ENCODE measurements around the gene PPP1R8. TPM values are rescaled to one million over a fixed set of nuclear protein-coding genes. Genes with fewer than 3 reads are reported as not detected.
A peak's percentile ranks its signal among the peaks of the same experiment; 100 is the strongest.

The PPP1R8 gene
- total and polyA plus RNA-seq, 9 of the 15 experiments (the other 6 are each of a cell fraction or from before 2014, with no cell fraction given), result 16.2 to 107 (median 75.3) TPM

DNA sequence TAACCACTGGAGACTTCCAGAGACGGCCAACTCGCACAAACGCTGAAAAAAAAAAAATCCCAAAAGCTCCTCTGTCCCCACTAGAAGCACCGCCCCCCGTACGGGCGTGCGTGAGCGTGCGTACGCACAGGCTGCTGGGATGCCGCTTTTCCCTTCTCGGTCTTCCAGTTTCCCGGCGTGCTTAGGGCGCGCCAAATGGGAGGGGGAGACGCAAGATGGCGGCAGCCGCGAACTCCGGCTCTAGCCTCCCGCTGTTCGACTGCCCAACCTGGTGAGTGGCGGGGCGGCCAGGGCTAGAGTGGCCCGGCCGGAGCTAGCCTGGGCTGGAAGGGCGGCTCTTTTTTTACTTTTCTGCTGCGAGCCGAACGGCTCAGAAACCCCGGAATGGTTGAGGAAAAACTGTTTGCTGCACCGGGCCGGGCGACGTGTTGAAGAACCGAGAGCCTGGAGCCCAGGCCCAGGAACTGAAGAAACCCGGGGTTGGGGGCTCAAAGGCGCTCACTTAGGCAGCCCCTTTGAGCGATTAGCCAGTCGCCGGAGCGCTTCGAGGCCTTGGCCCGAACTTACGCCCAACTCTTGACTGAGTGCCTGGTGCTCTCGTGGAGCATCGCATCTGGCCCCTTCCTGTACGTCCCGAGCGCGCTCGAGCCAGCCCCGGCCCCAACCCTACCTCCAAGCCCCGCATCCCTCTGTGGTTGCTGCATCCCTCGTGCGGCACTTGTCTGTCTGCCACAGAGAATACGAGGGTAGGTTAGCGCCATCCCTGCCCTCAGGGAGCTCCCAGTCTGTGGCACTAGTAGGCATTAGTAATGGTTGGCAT lies at the start of gene PPP1R8 (continued):
- TF ChIP-seq, protein P1, sequence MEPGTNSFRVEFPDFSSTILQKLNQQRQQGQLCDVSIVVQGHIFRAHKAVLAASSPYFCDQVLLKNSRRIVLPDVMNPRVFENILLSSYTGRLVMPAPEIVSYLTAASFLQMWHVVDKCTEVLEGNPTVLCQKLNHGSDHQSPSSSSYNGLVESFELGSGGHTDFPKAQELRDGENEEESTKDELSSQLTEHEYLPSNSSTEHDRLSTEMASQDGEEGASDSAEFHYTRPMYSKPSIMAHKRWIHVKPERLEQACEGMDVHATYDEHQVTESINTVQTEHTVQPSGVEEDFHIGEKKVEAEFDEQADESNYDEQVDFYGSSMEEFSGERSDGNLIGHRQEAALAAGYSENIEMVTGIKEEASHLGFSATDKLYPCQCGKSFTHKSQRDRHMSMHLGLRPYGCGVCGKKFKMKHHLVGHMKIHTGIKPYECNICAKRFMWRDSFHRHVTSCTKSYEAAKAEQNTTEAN (CRISPR knock-in tag; IDR thresholded peaks at IDR 0.05), result peak; percentile 64
- no peak for TF ChIP-seq ZNF668 (CRISPR knock-in tag; IDR thresholded peaks at IDR 0.05)
- no peak for TF ChIP-seq ZNF24 (IDR thresholded peaks at IDR 0.05)
- TF ChIP-seq, protein P2, sequence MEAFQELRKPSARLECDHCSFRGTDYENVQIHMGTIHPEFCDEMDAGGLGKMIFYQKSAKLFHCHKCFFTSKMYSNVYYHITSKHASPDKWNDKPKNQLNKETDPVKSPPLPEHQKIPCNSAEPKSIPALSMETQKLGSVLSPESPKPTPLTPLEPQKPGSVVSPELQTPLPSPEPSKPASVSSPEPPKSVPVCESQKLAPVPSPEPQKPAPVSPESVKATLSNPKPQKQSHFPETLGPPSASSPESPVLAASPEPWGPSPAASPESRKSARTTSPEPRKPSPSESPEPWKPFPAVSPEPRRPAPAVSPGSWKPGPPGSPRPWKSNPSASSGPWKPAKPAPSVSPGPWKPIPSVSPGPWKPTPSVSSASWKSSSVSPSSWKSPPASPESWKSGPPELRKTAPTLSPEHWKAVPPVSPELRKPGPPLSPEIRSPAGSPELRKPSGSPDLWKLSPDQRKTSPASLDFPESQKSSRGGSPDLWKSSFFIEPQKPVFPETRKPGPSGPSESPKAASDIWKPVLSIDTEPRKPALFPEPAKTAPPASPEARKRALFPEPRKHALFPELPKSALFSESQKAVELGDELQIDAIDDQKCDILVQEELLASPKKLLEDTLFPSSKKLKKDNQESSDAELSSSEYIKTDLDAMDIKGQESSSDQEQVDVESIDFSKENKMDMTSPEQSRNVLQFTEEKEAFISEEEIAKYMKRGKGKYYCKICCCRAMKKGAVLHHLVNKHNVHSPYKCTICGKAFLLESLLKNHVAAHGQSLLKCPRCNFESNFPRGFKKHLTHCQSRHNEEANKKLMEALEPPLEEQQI (IDR thresholded peaks at IDR 0.05), result no peak
- no peak for TF ChIP-seq ZNF174 (CRISPR knock-in tag; IDR thresholded peaks at IDR 0.05)
- no peak for TF ChIP-seq RBM25 (IDR thresholded peaks at IDR 0.05; ENCODE audit: low read depth, low read length, severe bottlenecking)
- TF ChIP-seq ZNF583 (CRISPR knock-in tag; IDR thresholded peaks at IDR 0.05), result no peak
- TF ChIP-seq ZNF212 (CRISPR knock-in tag; IDR thresholded peaks at IDR 0.05), result no peak
- TF ChIP-seq GABPB1 (CRISPR knock-in tag; IDR thresholded peaks at IDR 0.05), result peak; percentile 82
- TF ChIP-seq CBX2 (IDR thresholded peaks at IDR 0.05; ENCODE audit: insufficient read depth, low read length, poor library complexity, severe bottlenecking), result no peak
- no peak for TF ChIP-seq ZNF431 (CRISPR knock-in tag; IDR thresholded peaks at IDR 0.05)
- TF ChIP-seq ZNF586 (CRISPR knock-in tag; conservative IDR thresholded peaks at IDR 0.05), result no peak
- TF ChIP-seq MEIS2 (IDR thresholded peaks at IDR 0.05; ENCODE audit: partially characterized antibody), result peak; percentile 38
- TF ChIP-seq ZNF384 (IDR thresholded peaks at IDR 0.05; ENCODE audit: low read depth, low read length), result peak; percentile 99
- TF ChIP-seq ZNF507 (tag; conservative IDR thresholded peaks at IDR 0.05), result no peak
- TF ChIP-seq, protein P3, sequence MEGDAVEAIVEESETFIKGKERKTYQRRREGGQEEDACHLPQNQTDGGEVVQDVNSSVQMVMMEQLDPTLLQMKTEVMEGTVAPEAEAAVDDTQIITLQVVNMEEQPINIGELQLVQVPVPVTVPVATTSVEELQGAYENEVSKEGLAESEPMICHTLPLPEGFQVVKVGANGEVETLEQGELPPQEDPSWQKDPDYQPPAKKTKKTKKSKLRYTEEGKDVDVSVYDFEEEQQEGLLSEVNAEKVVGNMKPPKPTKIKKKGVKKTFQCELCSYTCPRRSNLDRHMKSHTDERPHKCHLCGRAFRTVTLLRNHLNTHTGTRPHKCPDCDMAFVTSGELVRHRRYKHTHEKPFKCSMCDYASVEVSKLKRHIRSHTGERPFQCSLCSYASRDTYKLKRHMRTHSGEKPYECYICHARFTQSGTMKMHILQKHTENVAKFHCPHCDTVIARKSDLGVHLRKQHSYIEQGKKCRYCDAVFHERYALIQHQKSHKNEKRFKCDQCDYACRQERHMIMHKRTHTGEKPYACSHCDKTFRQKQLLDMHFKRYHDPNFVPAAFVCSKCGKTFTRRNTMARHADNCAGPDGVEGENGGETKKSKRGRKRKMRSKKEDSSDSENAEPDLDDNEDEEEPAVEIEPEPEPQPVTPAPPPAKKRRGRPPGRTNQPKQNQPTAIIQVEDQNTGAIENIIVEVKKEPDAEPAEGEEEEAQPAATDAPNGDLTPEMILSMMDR (IDR thresholded peaks at IDR 0.05 in 2 of 3, conservative IDR thresholded peaks at IDR 0.05 in 1 of 3; ENCODE audit: insufficient read depth in 2 of 3, low read depth in 1 of 3, low read length in 3 of 3), result no peak
- peak; percentile 84; the same call in 1 of the 2 replicates for TF ChIP-seq SRSF1 (IDR thresholded peaks at IDR 0.05; ENCODE audit: low read depth, low read length)
- no peak for TF ChIP-seq GATAD2B (IDR thresholded peaks at IDR 0.05; ENCODE audit: borderline replicate concordance)
- no peak for TF ChIP-seq HIVEP1 (CRISPR knock-in tag; IDR thresholded peaks at IDR 0.05)
- TF ChIP-seq FOXP1 (CRISPR knock-in tag; IDR thresholded peaks at IDR 0.05), result peak; percentile 29; the same call in 1 of the 2 replicates
- peak; percentile 69; the same call in 1 of the 2 replicates for TF ChIP-seq CREB1 (IDR thresholded peaks at IDR 0.05)
- TF ChIP-seq CREB1 (CRISPR knock-in tag; IDR thresholded peaks at IDR 0.05), result peak; percentile 67; the same call in 1 of the 2 replicates
- TF ChIP-seq STAG1 (CRISPR knock-in tag; IDR thresholded peaks at IDR 0.05; ENCODE audit: borderline replicate concordance), result 0 out of 2 replicates have a peak, but pooled peaks have one; percentile 6
- no peak for TF ChIP-seq CBX5 (IDR thresholded peaks at IDR 0.05; ENCODE audit: borderline replicate concordance, low read depth)
- TF ChIP-seq THRAP3 (IDR thresholded peaks at IDR 0.05; ENCODE audit: borderline replicate concordance), result no peak

Data from K562 (cell line).